Measurements from ENCODE around the gene MRTFA.
"Not testable (repeated sequence)": the region's sequence is repeated elsewhere in the genome, so short reads cannot be mapped to it uniquely, and the experiment has no call there.

The MRTFA gene

DNA sequence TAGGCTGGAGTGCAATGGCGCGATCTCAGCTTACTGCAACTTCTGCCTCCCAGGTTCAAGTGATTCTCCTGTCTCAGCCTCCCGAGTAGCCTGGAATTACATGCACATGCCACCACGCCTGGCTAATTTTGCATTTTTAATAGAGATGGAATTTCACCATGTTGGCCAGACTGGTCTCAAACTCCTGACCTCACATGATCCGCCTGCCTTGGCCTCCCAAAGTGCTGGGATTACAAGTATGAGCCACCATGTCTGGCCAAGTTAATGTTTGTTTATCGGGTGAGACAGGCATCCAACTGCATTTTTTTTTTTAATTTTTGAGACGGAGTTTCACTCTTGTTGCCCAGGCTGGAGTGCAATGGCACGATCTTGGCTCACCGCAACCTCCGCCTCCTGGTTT is 20.1 kb upstream of the MRTFA start:
- DNase-seq = not testable (repeated sequence)

DNA sequence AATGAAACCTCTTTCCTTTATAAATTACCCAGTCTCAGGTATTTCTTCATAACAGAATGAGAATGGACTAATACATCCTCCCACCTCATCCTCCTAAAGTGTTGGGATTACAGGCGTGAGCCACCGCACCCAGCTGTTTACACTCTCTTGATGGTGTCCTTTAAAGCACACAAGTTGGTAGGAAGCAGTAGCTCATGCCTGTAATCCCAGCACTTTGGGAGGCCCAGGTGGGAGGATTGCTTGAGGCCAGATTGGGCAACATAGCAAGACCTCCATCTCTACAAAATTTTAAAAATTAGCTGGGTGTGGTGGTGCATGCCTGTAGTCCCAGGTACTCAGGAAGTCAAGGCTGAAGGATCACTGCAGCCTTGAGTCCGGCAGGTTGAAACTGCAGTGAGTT is 19.4 kb upstream of the MRTFA start:
- not testable (repeated sequence) for DNase-seq

DNA sequence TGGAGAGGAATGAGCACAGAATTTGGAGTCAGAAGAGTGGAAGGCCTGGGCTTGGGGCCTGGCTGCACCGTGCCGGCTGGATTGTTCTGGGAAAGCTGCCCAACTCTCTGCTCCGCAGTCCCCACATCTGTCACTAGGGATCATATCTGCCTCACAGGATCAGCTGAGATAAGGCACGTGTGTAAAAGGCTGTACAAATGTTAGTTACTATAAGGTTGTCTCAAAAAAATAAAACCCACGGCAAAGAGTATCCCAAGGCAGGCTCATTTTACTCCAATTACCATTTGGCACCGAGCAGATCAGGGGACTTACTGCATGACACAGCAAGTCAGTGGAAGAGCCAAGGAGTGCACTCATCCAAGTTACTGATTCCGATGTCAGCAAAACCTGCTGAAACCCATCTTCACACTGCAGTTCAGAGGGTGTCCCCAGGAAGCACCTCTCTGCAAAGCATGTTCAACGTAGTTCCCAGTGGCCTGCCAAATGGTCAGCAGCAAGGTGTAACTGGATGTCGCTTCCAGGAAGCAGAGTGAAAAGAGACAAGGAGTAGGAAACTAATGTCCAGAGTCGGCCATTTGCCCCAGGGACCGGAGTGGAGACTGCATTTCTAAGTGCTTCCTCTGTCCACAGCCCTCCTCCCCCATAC is 18.1 kb upstream of the MRTFA start:
- peak; percentile 92 for DNase-seq

DNA sequence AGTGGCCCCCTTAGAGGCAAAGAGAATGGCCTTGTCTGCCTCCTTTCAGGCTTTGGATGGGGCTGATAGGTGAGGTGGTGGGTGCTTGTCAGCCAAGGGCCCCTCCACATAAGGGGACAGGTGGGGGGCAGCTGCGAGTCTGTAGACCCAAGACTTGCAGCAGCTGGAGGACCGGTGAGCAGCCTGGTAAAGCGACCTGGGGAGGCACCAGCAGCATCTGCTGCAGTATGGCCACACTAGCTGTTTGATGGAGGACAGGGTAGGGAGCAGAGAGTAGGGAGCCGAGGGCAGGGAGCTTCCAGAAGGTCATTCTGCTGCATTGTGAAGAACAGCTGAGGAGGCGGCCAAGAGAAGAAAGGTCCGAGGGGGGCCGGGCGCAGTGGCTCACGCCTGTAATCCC is 16.8 kb upstream of the MRTFA start:
- DNase-seq = no peak

DNA sequence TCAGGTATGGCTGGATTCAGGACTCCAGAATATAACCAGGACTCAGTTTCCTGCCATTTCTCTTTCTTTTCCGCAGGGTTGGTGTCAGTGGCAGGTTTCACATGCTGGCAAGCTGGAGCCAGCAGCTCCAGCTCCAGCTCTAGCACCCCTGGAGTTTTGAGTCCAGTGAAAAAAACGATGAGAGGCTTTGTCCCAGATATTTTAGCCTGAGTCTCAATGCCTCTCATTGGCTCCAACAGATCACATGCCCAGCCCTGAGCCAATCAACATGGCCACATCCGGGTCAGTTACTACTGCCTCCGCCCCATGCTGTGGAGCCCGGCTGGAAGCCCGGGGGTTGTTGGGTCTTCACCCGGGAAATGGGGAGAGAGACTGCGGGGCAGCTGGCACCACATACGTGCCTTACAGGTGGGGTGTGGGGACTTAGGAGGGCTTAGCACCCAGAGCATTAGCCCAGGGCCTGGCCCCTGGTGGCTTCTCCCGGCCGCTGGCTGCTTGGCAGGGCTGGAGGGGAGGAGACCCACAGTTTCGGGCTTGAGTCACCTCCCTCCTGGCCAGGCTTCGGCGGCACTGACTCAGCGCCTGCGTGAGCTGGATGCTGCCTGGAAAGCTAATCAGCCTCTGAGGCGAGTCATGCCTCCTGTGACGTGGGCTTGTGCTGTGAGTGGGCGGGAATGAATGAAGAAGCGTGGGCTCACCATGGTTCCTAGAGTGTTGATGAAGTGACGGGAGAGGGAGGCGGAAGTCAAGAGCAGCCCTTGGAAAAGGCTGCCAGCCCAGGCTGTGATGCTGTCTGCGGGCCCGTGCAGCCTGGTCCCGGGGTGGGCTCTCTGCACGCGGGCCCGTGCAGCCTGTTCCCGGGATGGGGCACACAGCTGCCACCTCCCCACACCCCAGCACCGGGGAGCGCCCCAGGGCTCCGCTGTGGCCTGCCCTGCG is 15.3 kb upstream of the MRTFA start:
- DNase-seq = peak; percentile 97

DNA sequence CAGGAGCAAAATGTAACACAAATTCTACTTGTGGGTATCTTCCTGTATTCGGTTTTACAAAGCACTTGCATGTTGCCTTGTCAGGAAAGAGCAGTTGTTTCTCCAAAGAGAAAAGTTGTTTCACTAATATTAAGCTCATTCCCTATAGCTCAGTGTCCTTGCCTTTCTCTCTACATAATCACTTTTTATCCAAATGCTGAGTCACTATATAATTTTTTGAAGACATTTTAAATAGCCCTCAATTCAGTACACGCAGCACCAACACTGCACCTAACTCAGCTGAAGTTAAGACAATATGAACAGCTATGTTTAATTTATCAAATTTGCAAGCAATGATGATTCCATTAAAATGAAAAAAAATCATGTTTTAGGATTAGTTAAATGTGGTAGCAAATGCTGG is 14.5 kb upstream of the MRTFA start:
- no peak for DNase-seq

DNA sequence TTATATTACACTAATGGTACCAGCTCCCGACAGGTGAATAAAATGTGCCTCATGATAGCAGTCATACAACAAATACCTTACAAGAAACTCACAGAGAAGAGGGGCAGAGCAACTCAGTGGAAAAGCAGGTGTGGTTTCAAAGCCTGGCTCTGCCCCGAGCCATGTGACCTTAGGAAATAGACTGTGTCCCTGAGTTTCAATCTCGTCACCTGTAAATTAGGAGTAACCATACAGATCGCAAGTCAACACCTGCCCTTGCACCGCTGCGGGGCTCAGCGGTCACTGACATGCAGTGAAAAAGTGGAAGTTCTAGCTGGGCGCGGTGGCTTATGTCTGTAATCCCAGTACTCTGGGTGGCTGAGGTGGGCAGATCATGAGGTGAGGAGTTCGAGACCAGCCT is 11.9 kb upstream of the MRTFA start:
- no peak for DNase-seq

GRCh38 chr22:40645579-40646197 is 9.2 kb upstream of the MRTFA start:
- DNase-seq = no peak

DNA sequence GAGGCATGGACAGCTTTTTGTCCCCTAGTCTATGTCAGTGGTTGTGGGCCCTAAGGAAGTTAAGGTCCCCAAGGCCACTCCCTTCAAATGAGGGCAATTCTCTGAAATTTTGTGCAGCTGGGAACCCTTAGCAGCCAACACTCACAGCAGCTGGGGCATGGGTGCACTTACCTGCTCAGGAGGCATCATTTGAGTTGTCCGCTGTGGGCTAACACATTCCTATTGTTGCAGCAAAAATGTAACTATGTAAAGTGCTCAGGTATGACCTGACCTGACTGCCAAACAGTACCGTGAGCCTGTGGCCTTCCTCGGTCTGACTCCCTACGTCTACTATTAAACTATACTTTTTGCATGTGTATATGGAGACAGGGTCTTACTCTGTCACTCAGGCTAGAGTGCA is 5.8 kb upstream of the MRTFA start:
- no peak for DNase-seq

GRCh38 chr22:40641269-40641668 is 4.8 kb upstream of the MRTFA start:
- DNase-seq = no peak

GRCh38 chr22:40638261-40638660 is 1.7 kb upstream of the MRTFA start:
- DNase-seq = no peak

GRCh38 chr22:40637183-40638150 is 948 bp upstream of the MRTFA start:
- no peak for DNase-seq

DNA sequence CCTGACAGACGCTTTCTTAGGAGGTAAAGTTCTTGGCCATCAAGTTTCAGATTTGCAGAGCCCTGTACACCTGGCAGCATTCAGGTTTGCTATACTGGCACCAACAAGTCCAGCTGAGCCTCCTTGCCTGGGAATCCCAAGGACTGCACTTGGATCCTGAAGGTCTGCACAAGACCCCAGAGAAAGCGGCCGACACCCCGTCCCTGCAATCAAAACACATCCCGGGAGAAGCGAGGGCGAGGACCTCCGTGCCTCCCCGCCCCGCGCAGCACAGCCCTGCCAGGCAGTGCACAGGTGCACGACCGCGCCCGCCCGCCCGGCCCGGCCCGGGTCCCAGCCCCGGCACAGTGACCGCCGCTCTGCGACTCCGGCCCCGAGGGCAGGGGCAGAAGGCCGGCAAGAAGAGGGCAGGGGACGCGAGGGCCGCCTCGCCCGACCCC is 559 bp downstream of the MRTFA start:
- DNase-seq = no peak

GRCh38 chr22:40635043-40635939 is 1.2 kb downstream of the MRTFA start:
- no peak for DNase-seq

- no peak for DNase-seq
These were observed 2.2 kb downstream of the MRTFA start for GRCh38 chr22:40634119-40634903.

GRCh38 chr22:40633036-40633435 is 3.5 kb downstream of the MRTFA start:
- DNase-seq = no peak

- no peak for DNase-seq
These were observed 4.6 kb downstream of the MRTFA start for GRCh38 chr22:40631925-40632324.

- DNase-seq = no peak
These were observed 8.0 kb downstream of the MRTFA start for GRCh38 chr22:40628354-40629042.

- no peak for DNase-seq
These were observed 8.9 kb downstream of the MRTFA start for GRCh38 chr22:40627612-40628011.

- no peak for DNase-seq
These were observed 9.7 kb downstream of the MRTFA start for GRCh38 chr22:40626851-40627250.

Data from NCI-H1694 (cell line).